GM12865 (cell line): ENCODE measurements around the gene TMC3.
A peak's percentile ranks its signal among the peaks of the same experiment; 100 is the strongest.

ENCODE experiments used
- DNase-seq: peaks from one replicate; pipeline ENCODE4 v3.0.0; 2010; ENCODE audit warnings: low read depth
- H3K4me3 ChIP-seq: 2 replicates; pipeline ENCODE4 v1.5.1; 2011; ENCODE audit warnings: mild to moderate bottlenecking, low read depth, low read length, control low read depth
- TF ChIP-seq, protein P1 (sequence below): IDR thresholded peaks from 2 replicates; pipeline ENCODE4 v1.5.1; 2011; ENCODE audit warnings: low read length, control low read depth, low read depth, inconsistent platforms; ENCODE audit not compliant: insufficient read depth; ENCODE audit errors: missing control alignments

Gene TMC3

DNA sequence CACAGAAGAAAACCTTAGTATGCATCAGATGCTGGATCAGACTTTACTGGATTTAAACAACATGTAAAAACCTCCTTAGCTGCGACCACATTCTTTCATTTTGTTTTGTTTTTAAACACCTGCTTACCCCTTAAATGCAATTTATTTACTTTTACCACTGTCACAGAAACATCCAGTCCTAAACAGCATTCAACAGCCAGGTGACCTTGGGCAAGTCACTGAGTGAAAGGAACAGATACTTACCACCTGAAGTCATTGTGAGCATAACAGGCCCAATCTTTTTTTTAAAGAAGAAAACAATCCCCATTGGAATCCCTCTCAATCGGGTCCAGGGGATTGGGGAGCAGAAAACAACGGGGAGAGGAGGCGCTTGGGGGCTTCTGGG lies 50.5 kb downstream of the TMC3 start:
- no peak for DNase-seq
- H3K4me3 ChIP-seq = peak overlapping the region; percentile 95
- TF ChIP-seq, protein P1, sequence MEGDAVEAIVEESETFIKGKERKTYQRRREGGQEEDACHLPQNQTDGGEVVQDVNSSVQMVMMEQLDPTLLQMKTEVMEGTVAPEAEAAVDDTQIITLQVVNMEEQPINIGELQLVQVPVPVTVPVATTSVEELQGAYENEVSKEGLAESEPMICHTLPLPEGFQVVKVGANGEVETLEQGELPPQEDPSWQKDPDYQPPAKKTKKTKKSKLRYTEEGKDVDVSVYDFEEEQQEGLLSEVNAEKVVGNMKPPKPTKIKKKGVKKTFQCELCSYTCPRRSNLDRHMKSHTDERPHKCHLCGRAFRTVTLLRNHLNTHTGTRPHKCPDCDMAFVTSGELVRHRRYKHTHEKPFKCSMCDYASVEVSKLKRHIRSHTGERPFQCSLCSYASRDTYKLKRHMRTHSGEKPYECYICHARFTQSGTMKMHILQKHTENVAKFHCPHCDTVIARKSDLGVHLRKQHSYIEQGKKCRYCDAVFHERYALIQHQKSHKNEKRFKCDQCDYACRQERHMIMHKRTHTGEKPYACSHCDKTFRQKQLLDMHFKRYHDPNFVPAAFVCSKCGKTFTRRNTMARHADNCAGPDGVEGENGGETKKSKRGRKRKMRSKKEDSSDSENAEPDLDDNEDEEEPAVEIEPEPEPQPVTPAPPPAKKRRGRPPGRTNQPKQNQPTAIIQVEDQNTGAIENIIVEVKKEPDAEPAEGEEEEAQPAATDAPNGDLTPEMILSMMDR = no peak

DNA sequence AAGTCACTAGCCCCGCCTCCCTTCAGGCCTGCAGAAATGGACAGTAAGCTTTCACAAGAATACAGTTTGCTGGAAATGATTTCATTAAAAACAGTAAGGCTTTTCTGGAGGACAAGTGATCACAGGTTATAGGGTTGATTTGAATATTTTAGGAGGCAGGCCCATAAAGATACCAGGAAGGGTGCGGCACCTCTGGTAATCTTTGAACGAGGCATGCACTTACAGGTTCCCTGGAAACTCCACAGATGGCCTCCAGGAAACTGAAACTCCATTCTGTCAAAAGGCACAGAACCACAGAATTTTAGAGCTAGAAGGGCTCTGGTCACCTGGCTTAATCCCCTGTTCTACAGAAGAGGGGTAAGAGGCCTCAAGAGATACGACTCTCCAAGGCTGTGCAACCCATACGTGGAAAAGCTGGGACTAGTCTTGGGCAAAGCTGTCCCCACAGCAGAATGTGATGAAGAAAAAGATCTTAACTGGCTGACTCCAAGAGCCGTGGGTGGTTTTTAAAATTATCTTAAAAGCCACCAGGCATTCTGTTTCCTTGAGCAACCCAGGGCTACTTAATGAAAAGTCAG lies 51.2 kb downstream of the TMC3 start:
- TF ChIP-seq, protein P1 = no peak
- H3K4me3 ChIP-seq = 0 out of 2 replicates have a peak overlapping the region, but pooled peaks have one; percentile 1
- no peak for DNase-seq

DNA sequence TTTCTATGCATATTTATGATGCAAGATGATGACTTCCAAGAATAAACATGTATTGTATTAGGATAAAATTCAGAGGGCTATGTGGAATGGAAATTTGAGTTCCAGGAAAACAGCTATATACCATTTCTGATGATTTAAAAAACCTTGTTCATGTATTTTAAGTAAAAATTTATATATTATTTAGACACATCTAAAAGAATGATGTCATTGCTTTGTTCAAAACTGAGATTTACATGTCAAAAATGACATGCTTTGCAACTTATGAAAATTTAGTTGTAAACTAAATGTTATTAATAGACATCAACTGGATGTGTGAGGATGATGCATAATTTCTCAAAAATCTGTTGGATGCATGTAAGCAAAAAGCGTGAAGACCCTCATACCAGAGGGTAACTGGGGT lies 52.3 kb downstream of the TMC3 start:
- TF ChIP-seq, protein P1 = no peak
- no peak for DNase-seq
- H3K4me3 ChIP-seq = no peak overlapping the region

DNA sequence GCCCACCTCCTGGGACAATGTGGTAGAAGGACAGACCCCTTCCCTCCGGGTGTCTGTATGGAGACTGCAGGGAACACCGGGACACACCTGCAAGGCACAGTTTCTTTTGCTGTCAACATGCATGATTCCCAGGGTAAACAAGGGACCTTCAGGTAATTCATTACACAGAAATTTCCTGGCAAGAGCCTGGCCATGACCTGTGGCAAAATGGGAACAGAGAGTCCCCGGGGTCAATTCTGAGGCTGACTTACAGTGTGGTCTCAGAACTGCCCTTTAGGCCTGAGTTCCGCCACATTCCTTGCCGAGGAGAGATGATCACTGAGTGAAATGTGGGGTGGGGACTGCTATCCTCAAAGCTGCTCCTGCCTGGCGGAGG lies 56.4 kb downstream of the TMC3 start:
- DNase-seq = no peak
- H3K4me3 ChIP-seq = no peak overlapping the region
- TF ChIP-seq, protein P1 = no peak

DNA sequence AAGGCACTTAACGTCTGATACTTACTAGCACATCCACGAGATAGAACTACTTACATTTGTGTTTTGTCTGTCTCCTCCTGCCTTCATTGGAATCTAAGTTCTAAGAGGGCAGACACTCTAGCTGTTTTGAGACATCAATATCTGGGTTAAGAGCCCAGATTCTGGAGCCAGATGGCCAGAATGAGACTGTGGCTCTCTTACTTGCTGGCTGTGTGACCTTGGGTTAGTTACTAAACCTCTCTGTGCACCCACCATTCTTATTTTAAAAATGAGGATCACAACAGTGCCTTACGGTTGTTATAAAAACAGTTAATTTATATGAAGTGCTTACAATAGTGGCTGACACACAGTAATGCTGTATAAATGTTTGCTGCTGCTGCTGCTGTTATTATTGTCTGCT lies 57.7 kb downstream of the TMC3 start:
- no peak for DNase-seq
- H3K4me3 ChIP-seq = no peak overlapping the region
- TF ChIP-seq, protein P1 = no peak

DNA sequence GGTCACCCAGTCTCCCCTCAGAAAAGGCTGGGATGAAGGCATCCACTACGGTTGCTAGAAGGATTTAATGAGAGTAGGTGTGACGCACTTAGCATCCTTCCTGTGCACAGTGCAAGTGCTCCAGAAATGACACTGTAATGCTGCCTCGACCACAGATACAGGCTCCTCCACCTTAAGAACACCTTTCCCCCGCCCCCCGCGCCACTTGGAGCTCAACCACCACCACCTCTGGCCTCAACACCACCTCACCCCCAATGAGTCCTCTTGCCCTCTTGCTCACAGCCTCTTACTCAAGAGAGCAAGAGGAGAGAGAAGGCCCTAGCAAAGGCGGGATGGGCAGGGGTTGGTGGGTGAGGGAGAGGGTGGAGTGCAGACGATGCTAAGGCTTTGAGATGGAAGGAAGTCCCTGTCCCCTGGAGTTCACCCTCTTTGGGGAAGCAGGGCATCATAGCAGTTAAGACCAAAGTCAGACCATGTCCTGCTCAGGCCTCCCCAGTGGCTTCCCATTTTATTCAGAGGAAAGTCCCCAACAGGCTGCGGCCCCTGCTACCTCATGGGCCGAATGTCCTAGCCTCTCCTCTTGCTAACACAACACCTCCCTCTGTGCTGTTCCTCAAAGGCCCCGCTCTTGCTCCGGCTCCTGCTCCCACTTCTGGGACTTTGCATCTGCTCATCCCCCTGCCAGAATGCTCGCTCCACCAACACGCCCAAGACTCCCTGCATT lies 58.4 kb downstream of the TMC3 start:
- TF ChIP-seq, protein P1 = no peak
- DNase-seq = peak; percentile 35

DNA sequence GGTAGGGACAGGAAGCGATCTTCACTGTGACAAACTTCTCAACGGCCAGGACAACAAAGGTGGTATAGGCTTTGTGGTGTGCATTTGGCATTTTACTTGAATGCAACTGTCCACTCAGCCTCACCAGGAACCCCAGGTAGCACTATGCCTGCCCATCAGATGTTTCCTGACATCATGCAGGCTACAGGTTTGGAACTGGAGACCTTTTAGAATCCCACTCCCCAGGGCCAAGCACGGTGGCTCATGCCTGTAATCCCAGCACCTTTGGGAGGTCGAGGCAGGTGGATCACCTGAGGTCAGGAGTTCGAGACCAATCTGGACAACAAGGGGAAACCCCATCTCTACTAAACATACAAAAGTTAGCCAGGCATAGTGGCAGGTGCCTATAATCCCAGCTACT lies 59.6 kb downstream of the TMC3 start:
- TF ChIP-seq, protein P1 = no peak
- DNase-seq = no peak

More for the DNA sequence above, 58.4 kb downstream of the TMC3 start:
- H3K4me3 ChIP-seq = no peak overlapping the region

More for the DNA sequence above, 59.6 kb downstream of the TMC3 start:
- H3K4me3 ChIP-seq = no peak overlapping the region
